GM21528 (cell line): ENCODE measurements around the gene OST4.

Experiments
- ATAC-seq: cut with Tn5 transposase; IDR thresholded peaks from one replicate; pipeline ENCODE4 v1.9.1; 2021; ENCODE audit warnings: mild to moderate bottlenecking, moderate library complexity; ENCODE audit not compliant: unreplicated experiment, low FRiP score

The OST4 gene

DNA sequence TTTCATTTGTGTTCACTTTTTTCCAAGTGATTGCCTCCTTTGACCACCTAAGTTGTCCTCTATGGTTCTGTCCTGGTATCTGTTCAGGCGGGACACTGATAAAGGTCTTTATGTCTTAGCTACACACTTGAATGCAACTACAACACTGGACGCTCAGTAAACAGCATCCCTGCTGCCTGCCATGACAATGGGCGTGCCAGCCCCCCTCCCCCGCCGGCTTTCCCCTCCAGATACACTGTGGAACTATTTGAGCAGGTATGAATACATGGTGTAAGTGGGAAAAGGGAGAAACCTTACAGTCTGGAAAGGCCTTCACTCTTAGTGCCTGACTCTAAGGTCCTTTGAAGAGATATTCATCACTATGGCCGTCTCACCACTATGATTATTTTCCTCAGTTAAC, 14.3 kb downstream of the OST4 start:
- ATAC-seq = no peak

DNA sequence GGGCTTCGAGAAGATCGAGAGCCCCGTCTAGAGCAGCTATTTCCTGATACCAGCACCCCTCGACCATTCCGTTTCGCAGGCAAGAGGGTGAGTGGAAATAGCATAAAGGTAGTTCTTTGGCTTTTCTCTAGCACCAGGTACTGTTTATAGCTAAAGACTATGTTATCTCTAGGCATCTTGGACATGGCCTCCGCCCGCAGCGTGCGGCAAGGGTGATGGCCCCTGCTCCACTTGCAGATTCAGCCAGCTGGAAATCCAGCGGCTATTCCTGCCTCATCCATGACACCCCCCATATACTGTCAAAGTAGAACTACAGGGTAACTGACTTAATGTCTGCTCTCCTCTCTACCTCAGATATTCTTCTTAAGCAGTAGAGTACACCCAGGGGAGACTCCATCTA, 16.7 kb downstream of the OST4 start:
- no peak for ATAC-seq

DNA sequence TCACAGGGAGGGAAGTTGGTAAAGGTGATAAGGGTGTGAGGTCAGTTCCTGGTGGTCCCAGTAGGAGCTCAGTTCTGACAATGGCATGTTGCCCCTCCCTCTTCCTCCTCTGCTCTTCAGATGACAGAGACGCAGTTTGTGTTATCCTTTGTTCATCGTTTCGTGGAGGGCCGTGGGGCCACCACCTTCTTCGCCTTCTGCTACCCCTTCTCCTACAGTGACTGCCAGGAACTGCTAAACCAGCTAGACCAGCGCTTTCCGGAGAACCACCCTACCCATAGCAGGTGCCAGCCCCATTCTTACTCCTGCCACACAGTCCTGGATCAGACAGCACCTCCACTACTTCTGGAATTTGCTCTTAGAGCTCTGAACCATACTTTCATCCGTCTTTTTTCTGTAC, 17.7 kb downstream of the OST4 start:
- ATAC-seq = no peak

DNA sequence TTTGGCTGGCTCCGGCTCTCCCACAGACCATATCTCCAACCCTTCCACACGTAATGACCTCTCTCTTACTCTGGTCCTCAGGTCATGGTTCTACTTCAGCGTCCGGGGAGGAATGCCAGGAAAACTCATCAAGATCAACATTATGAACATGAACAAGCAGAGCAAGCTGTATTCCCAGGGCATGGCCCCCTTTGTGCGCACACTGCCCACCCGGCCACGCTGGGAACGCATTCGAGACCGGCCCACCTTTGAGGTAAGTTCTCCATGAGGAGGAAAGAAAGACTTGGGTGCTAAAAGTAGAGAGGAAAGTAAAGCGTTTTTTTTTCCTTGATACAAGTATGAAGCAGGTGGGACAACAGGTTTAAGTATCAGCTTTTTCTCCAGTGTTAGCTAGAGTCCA, 18.1 kb downstream of the OST4 start:
- ATAC-seq = no peak

DNA sequence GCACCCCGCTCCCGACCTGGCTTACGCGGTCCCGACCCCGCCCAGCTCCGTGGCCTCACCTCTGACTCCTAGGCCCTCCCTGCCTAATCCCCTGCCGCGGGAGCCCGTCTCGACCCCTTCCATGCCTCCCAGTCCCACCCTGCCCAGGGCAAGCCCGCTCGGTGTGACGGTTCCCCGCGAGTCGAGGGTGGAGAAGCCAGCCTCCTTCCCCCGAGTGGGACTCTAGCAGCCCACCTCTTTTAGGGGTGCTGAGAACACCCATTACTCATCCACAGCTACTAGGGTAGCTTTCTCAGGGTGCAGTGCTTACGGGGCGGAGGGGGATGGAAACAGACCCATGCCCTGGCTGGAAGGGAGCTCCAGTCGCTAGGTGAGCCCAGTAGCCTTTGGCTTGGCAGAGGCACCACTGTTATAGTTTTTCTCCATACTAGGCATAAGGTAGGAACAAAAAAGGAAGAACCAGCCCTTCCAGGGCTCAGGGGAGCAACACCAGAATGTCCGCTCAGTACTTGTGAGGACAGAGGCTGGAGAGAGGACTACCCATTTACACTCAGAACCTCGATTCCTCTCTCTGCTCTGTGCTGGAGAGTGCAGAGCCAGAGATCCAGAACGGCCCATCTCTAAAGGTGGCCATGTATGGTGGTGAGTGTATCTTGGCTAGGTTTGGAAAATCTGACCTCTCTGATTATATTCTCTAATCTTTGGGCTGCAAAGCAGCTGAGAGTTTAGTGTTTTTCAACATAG, 19.4 kb downstream of the OST4 start:
- no peak for ATAC-seq

DNA sequence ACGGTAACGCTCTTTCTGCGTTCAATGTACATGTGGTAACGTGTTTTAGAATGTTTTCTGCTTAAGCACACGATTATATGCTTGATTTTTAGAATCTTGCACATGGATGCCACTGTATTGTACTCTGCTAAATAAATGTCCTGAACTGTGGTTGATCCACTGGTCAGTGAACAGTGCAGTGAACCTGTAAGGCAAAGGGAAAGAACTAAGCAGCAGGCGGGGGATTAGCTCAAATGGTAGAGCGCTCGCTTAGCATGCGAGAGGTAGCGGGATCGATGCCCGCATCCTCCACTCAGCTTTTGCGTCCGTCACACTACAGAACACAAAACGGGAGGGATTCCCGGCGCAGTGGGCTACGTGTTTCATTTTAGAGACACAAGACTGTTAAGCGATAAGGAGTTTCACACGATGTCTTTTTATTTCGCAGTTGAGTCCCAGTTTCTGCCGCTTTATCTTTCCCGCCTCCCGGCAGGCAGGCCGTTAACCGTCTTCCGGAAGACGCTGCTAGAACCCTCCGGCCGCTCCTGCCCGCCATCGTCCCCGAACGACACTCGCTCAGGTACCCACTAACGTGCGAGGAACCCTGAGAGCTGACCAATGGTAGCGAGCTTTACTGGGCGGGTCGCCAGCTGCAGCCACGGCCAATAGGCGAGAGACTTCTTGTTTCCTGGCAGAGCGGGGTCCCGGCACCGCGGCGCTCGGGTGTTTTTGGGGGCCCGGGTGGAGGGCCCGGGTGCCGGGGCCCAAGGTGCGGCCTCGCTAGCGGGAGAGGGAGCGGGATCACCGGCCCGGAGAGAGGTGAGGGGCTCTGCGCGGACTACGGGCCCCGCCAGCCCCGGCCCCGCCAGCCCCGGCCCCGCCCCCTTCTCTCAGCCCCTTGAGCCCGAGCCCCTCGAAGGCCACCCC, 20.2 kb downstream of the OST4 start, which contains the start of gene AGBL5:
Gene AGBL5, plus strand, starts transcription at position 673 of the 906 bp plus-strand sequence. CDS start 1,291 bp downstream, outside the sequence.
- ATAC-seq = peak; percentile 68

DNA sequence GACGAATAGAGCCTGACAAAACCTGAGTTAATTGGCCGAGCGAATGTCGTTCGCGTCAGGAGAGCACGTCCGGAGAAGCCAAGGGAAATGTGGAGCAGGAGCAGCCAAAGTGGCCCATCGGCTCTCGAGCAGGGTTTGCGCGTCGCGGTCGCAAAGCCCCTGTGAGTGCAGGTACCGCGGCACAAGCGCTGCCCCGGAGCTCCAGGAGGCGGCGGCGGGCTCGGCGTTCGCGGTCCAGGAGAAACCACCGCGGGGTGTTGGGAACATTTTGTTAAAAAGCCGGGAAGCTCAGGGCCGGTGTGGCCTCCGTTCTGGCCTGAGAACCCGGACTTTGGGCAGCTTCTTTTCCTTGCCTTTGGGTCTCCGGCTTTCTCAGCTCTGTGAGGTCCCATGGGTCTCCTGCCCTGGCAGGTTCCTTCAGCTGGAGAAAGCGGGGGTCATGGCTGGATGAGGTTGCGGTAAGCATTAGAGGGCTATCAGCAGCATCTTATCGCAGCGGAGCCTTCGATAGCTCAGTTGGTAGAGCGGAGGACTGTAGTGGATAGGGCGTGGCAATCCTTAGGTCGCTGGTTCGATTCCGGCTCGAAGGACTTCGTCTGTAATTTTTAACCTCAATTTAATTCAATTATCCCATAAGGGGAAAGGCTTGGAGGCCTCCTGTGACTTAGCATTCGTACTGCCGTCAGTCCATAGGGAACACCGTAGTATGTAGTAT, 21.0 kb downstream of the OST4 start:
- peak; percentile 57 for ATAC-seq

DNA sequence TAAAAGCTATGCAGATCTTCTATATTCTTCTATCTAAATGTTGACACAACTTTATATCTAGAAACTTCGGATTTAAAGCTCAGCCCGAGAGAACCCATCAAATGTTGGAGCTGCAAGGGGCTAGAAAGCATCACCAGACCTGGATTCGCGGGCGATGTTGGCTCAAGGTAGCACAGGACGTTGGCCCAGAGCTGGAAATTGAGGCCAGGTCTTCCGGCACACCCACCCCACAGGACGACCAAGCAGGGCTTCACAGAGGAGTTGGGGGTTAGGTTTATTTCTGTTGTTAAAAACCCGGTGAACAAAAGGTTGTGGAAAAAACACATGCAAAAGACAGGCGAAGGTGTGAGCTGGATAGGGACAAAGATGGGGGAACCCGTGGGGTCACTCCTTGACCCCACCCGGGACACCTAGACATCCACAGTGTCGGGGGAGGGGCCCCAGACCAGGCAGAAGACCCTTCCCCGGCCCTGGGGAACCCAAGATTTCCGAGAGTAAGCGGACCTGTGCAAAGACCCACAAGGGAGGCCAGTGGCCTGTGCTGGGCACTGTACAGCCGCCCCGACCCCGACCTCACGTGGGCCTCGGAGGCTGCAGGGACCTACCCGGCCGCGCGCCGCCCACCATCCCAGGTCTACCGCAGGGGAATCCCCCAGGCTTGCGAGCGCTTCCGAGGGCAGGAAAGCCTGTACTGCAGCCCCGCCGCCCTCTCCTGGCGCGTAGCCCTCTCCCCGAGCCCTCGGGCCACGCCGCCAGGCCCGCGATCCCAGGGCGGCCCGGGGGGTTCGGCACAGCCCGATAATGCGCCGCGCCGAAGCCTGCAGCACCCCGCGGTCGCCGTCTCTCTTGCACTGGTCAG, 21.8 kb downstream of the OST4 start:
- peak; percentile 24 for ATAC-seq

DNA sequence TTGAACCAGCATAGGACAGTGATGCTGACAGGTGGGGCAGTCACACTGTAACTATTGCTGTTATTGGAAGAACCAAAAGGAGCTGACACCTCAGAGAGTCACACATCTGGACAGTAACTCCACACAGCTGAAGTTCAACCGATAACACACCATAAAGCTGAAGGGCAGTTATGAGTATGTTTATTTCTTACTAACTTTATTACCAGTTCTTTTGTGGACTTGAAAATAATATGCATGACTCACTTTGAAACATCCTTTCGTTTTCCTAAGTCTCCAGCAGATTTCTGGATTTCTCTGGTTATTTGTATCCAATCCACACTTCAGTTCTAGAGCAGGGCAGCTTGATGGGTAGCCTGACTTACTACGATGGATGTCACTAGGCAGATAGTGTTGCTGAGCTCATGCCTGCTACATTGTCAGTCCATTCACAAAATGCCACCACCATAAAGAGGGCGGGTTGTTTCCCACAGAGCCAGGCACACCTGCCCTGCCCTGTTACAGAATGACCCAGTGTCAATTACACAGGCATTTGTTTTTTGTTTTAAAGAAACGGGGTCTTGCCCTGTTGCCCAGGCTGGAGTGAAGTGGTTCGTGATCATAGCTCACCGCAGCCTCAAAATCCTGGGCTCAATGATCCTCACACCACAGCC, 28.3 kb downstream of the OST4 start:
- ATAC-seq = no peak

DNA sequence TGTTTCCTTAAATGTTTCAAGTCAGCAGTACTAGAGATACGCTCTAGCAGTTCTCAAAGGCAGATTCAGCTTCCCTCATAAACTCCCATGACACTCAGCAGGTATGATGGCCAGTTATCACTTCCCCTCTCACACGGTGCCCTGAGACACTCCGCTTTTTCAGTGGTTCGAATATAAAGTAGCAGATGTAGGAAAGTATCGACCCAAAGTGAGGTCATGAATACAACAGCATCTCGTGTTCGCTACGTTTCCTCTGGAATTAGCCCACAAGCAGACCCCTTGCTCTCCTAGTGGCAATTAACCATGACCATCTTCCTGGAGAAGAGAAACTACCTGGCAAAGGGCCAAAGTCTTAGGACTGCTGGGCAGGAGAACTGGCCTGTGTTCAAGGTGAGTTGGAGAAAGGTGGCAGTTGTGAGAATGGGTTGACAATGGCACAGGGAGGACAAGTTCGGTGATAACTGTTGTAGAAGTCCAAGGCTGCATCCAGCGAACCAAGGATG, 29.2 kb downstream of the OST4 start:
- no peak for ATAC-seq

DNA sequence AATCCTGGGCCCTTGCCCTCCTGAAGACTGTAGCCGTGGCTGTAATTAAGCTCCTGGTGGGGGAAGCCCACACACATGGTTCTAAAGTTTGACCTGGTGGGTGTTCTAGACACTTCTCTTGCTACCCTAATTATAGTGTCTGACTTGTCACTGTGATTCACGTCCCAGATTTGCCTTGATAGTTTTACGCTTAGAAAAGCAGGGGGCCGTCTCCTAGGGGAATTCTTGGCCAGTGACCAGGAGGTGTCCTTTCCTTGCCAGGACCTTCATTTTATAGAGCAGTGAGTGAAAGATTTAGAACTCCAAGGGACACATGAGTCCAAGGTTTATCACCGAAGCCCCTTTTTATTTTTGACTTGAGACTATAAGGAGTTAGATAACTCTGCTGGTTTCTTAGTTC, 29.7 kb downstream of the OST4 start:
- ATAC-seq = no peak

DNA sequence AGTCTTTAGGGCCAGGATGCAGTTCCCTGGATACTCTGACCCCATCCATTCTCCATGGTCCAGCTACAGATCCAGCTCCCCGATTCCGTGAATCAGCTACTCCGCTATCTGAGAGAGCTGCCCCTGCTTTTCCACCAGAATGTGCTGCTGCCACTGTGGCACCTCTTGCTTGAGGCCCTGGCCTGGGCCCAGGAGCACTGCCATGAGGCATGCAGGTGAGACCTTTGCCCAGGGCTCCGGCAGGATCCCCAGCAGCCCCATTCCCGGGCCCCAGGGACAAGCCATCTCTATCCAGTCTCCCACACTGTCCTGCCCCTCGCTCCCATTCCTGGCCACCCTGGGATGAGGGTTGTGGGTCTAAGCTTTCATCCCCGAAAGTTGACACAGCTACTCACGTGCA, 31.2 kb downstream of the OST4 start:
- ATAC-seq = no peak

DNA sequence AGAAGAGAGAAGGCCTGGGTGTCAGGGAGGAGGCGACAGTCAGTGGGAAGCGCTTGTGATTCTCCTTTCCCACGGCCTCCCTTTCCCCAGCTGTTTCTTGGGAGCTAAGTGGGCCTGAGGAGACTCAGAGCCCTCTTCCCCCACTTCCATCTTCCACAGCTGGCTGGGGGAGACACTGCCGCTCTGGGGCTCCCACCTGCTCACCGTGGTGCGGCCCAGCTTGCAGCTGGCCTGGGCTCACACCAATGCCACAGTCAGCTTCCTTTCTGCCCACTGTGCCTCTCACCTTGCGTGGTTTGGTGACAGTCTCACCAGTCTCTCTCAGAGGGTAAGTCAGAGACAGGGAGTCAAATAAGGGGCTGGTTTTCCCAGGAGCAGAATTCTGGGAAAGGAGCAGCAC, 31.6 kb downstream of the OST4 start:
- ATAC-seq = no peak

DNA sequence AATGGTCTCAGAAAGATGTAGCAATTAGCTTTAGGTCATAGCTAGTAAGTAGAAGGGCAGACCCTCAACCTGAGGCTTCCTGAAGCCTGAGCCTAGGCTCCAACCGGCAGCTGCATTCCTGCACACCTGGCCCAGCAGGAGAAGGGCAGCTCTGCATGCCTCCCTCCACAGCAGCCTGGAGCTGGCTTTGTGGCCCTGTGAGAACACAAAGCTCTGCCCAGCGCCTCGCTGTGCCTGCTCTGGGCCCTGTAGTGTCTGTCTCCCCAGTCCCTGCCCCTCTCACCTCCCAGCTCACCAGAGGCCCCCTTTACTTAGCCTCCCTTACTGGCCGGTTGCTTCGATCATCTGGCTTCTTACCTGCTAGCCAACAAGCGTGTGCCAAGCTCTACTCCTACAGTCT, 32.0 kb downstream of the OST4 start:
- ATAC-seq = no peak

DNA sequence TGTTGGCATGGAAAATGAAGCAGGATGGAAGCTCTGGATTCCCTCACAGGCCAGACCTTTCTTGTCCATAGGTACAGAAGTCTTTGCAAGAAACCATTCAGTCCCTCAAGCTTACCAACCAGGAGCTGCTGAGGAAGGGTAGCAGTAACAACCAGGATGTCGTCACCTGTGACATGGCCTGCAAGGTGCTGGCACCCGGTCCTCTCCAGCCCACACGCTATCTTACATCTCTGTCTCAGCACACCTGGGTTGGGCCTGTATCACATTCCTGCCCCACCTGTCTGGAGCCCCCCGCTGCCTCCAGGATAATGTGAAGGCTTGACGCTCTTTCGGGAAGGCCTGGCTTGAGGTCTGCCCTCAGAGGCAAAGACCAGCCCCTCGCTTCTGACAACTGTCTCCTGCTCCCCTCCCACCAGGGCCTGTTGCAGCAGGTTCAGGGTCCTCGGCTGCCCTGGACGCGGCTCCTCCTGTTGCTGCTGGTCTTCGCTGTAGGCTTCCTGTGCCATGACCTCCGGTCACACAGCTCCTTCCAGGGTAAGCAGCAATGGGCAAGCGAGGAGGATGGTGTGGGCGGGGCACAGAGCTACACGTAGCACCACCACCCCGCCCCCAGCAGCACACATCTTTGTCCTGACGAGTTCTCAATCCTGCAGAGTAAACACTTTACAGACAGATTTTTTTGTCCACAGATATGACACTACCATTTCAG, 32.7 kb downstream of the OST4 start:
- ATAC-seq = no peak

DNA sequence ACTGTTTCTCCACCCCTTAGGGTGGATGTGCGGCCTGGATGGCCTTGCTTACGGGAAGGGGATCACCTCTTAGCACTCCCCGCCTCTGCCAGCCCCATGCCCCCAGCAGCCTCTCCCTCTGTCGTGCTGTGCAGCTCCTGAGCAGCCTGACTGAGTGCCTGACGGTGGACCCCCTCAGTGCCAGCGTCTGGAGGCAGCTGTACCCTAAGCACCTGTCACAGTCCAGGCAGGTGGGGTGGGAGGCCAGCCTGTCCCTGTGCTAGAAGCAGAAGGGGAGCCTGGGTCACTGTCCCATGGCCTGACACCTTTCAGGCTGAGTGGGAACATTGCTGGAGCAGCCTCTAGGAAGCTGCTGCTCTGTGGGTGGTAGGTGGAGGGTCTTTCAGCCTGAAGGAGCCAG, 33.4 kb downstream of the OST4 start:
- ATAC-seq = no peak

DNA sequence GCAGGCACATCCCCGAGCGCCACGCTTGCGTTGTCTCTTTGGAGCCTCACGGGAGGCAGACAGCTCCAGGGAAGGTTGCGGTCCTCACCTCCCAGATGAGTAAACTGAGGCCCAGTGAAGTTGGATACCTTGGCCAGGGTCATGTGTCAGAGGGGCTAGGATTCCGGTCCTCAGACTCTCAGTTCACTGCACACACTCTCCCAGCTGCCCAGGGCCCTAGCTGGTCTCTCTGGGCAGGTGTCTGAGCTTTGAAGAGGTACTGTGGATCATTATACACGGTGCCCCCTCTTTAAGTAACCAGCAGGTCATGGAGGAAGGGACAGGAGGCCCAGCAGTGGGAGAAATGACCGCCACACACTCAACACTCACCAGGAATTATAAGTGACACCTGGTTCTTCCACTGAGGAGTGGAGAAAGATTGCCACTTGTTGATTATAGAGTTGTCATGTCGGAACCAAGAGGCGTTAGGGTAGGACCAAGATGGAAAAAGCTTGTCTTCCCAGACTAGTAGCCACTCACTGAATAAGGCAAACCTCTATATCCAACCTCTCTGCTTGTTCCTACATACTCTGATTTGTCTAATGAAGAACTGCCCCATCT, 38.1 kb downstream of the OST4 start:
- peak; percentile 9 for ATAC-seq

DNA sequence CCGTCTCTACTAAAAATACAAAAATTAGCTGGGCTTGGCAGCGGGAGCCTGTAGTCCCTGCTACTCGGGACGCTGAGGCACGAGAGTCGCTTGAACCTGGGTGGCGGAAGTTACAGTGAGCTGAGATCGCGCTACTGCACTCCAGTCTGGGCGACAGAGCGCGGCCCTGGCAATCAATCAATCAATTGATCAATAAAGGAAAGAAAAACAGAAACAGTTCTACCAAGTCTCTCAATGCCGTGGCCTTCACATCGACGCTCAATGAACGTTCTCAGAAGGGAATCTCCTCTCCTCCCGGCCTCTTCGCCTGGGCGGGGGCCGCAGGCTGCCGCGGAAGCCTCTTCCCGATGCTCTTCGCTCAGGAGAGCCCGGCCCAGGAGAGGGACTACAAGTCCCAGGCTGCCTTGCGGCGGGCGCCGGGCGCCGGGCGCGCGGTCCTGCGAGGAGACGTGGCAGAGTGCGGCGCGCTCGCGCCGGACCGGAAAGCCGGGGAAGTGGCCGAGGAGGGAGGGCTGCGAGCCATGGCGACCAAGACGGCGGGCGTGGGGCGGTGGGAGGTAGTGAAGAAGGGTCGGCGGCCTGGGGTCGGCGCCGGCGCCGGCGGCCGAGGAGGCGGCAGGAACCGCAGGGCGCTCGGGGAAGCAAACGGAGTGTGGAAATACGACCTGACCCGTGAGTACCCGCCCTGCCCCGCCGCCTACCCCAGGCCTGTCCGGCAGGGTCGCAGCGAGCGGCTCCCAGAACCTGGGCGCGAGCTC, 38.8 kb downstream of the OST4 start, which contains the start of gene TMEM214:
Gene TMEM214, plus strand, starts transcription at position 471 of the 758 bp plus-strand sequence. Its CDS starts 51 bp downstream, at position 522.
- ATAC-seq = peak; percentile 86
